HepG2 (cell line): ENCODE measurements around the gene PLSCR3. TPM values are rescaled to one million over a fixed set of nuclear protein-coding genes. Genes with fewer than 3 reads are reported as not detected.

Source experiments
- ATAC-seq: fragments of 200-7000 bp; cut with Tn5 transposase; 3 replicates; pipeline ENCODE4 v1.9.1; 2020; ENCODE audit warnings: mild to moderate bottlenecking, moderate library complexity
- BruUV-seq: library from RNA; stranded (reverse); fragments of 400-500 nt; replicated peaks from 2 replicates; lab custom pipeline; 2021; lab: Mats Ljungman, UMichigan
- CTCF ChIA-PET: fragments of 300-600 bp; formaldehyde crosslinking; extraction: SDS; loops from one replicate; lab custom pipeline; 2021; ENCODE audit warnings: low total read pairs, inconsistent platforms, low intra/inter-chr PET ratio; lab: Yijun Ruan, JAX
- POLR2A ChIA-PET: fragments of 350-600 bp; sonication (Branson Sonifier 250); formaldehyde crosslinking; loops from one replicate; lab custom pipeline; 2020; ENCODE audit warnings: antibody characterized with exemption, inconsistent platforms; lab: Yijun Ruan, JAX
- DNase-seq: peaks from one replicate; pipeline ENCODE4 v3.0.0-alpha.2; 2015; ENCODE audit warnings: low spot score
- FAIRE-seq: peaks from 3 replicates; lab custom pipeline; 2011; peaks lifted over from hg19 to GRCh38; lab: Jason Lieb, UNC
- H2AFZ ChIP-seq: one replicate; pipeline ENCODE4 v1.6.1; 2011; ENCODE audit warnings: low read length, inconsistent platforms
- H3K27ac ChIP-seq: fragments of 300-600 bp; 3 replicates; pipeline ENCODE4 v1.8.0; 2011; ENCODE audit warnings: mixed run types, mild to moderate bottlenecking, mixed read lengths, low read length, inconsistent platforms; ENCODE audit not compliant: insufficient read depth; ENCODE audit errors: extremely low read length
- H3K27me3 ChIP-seq, 2 experiments: fragments of 200-600 bp in 1 of 2; 2 replicates in 1 of 2; 3 replicates in 1 of 2; pipeline versions ENCODE4 v1.6.0 to v1.8.0; 2011; ENCODE audit warnings: low read length in 2 of 2, mild to moderate bottlenecking in 2 of 2, moderate library complexity in 2 of 2, inconsistent platforms in 1 of 2; ENCODE audit not compliant: insufficient read depth in 2 of 2, control insufficient read depth in 1 of 2
- H3K36me3 ChIP-seq, 2 experiments: fragments of 200-600 bp in 1 of 2; replicated peaks in 1 of 2; 2 replicates in 1 of 2; 3 replicates in 1 of 2; pipeline versions ENCODE4 v1.5.1 to v1.8.0; 2011; ENCODE audit warnings: low read length in 2 of 2, inconsistent platforms in 1 of 2; ENCODE audit not compliant: insufficient read depth in 2 of 2, control insufficient read depth in 1 of 2
- H3K4me1 ChIP-seq: 2 replicates; pipeline ENCODE4 v1.5.1; 2012; ENCODE audit warnings: low read length, inconsistent platforms; ENCODE audit not compliant: insufficient read depth
- H3K4me2 ChIP-seq: 2 replicates; pipeline ENCODE4 v1.6.0; 2011; ENCODE audit warnings: low read depth, low read length, inconsistent platforms
- H3K4me3 ChIP-seq, 3 experiments: fragments of 200-600 bp in 1 of 3; sonication (generic), shearing (Covaris generic) in 1 of 3; replicated peaks in 1 of 3; 2 replicates each; pipeline ENCODE4 v1.5.1; 2011 to 2016; ENCODE audit warnings: low read length in 3 of 3, inconsistent platforms in 2 of 3, low read depth in 2 of 3, mild to moderate bottlenecking in 2 of 3, control low read depth in 1 of 3, mixed read lengths in 1 of 3; ENCODE audit not compliant: insufficient read depth in 1 of 3
- H3K79me2 ChIP-seq: one replicate; pipeline ENCODE4 v1.6.1; 2011; ENCODE audit warnings: low read length, inconsistent platforms; ENCODE audit not compliant: insufficient read depth
- H3K9ac ChIP-seq: 2 replicates; pipeline ENCODE4 v1.6.0; 2011; ENCODE audit warnings: mild to moderate bottlenecking, low read depth, low read length, inconsistent platforms; ENCODE audit not compliant: insufficient read depth
- H3K9me3 ChIP-seq: 2 replicates; pipeline ENCODE4 v1.5.1; 2012; ENCODE audit warnings: mild to moderate bottlenecking, low read length
- H4K20me1 ChIP-seq: 2 replicates; pipeline ENCODE4 v1.6.0; 2011; ENCODE audit warnings: inconsistent platforms, mild to moderate bottlenecking, low read length, moderate library complexity; ENCODE audit not compliant: insufficient read depth
- ARNTL ChIP-seq: sonication (generic); formaldehyde crosslinking; IDR thresholded peaks from 2 replicates; pipeline ENCODE4 v1.4.0; 2020; ENCODE audit warnings: mild to moderate bottlenecking, missing genetic modification reagents
- CBX1 ChIP-seq: IDR thresholded peaks from one replicate; pipeline ENCODE4 v1.6.1; 2016; ENCODE audit warnings: antibody characterized with exemption, low read depth
- HMGA1 ChIP-seq: sonication (generic); formaldehyde crosslinking; conservative IDR thresholded peaks from 2 replicates; pipeline ENCODE4 v1.4.0; 2020; ENCODE audit warnings: missing genetic modification reagents
- JUN ChIP-seq: sonication (generic); formaldehyde crosslinking; IDR thresholded peaks from 2 replicates; pipeline ENCODE4 v1.4.0; 2020; ENCODE audit warnings: mild to moderate bottlenecking, missing genetic modification reagents
- NFE2L2 ChIP-seq: fragments of 150-350 bp; IDR thresholded peaks from 2 replicates; pipeline ENCODE4 v1.6.1; 2014; ENCODE audit warnings: low read length
- PHF8 ChIP-seq: sonication (generic); formaldehyde crosslinking; IDR thresholded peaks from 2 replicates; pipeline ENCODE4 v1.5.0; 2020; ENCODE audit warnings: missing genetic modification reagents
- SMC3 ChIP-seq: IDR thresholded peaks from 2 replicates; pipeline ENCODE4 v1.6.1; 2011; ENCODE audit warnings: low read length, improper control_type of control experiment
- SRSF4 ChIP-seq: fragments of 200-400 bp; formaldehyde crosslinking; IDR thresholded peaks from one replicate; pipeline ENCODE4 v1.6.1; 2018; ENCODE audit warnings: mild to moderate bottlenecking, low read depth, low read length, moderate library complexity; ENCODE audit not compliant: poor library complexity, severe bottlenecking
- ZFP1 ChIP-seq: IDR thresholded peaks from 2 replicates; pipeline ENCODE4 v1.6.1; 2016
- WGBS: methylation state at CpG from one replicate; pipeline ENCODE4 v1.1.6; 2017; ENCODE audit warnings: low lambda C conversion rate; 5-methylcytosine and 5-hydroxymethylcytosine counted together
- in situ Hi-C: cut with HindIII; loops from 2 replicates; pipeline ENCODE4 v1.10.0; 2017; ENCODE audit warnings: low pct_unique_long_range_greater_than_20kb; ENCODE audit not compliant: extremely low pct_ligation_motif_present
- intact Hi-C: fragments of 100-400 bp; cut with micrococcal nuclease; formaldehyde crosslinking; loops from one replicate; pipeline ENCODE4 v1.10.0; 2022; ENCODE audit not compliant: unreplicated experiment
- polyA plus RNA-seq, 8 experiments: library from polyadenylated mRNA; depleted of rRNA in 3 of 8; stranded (reverse) in 7 of 8; unstranded in 1 of 8; fragments of >200 nt; fragmentation: Illumina TruSeq in 4 of 8; extraction: Trizol in 4 of 8; gene quantifications; 2 replicates each; pipeline versions ENCODE4 v1.2.1 to v1.2.3, GENCODE V29; 2011 to 2016; ENCODE audit warnings: low read depth in 4 of 8, missing spikeins in 1 of 8, mixed read lengths in 1 of 8; ENCODE audit not compliant: insufficient read depth in 1 of 8
- total RNA-seq, 5 experiments: library from RNA; depleted of rRNA; stranded (reverse); fragments of >200 nt; fragmentation: Illumina TruSeq; extraction: Trizol; gene quantifications; 2 replicates each; pipeline ENCODE4 v1.2.3, GENCODE V29; 2016; ENCODE audit warnings: low read depth in 1 of 5
- TF ChIP-seq, protein P1 (sequence below): sonication (generic); formaldehyde crosslinking; IDR thresholded peaks from 2 replicates; pipeline ENCODE4 v1.4.0; 2020; ENCODE audit warnings: missing genetic modification reagents, borderline replicate concordance
- TF ChIP-seq, protein P2 (sequence below): IDR thresholded peaks from 2 replicates; pipeline ENCODE4 v1.6.1; 2016; ENCODE audit warnings: mild to moderate bottlenecking
- TF ChIP-seq, protein P3 (sequence below): sonication (generic); formaldehyde crosslinking; IDR thresholded peaks from 2 replicates; pipeline ENCODE4 v1.4.0; 2020; ENCODE audit warnings: missing genetic modification reagents

The PLSCR3 gene
- total and polyA plus RNA-seq, 2 of the 13 experiments (the other 11 are each of a cell fraction or from before 2014, with no cell fraction given) = 5.6 to 6.2 TPM

DNA sequence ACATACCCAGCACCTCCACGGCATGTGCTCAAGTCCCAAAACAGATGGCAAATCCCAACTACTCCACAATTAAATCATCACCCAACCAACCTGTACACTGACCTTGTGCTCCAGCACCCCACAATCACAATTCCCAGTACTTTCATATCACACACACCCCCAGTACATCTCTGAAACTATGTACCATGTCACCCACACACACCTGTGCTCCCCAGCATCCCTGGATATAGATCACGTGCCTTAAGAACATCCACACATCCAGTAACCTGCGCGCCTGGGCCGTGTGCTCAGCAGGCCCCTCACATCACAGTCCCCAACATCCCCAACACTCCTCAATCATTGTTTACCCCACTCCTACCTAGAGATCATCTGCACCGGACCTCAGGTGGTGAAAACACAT, 15.4 kb upstream of the PLSCR3 start:
- H3K9me3 ChIP-seq = no peaks in the 10 kb centered on the region
- DNase-seq (no peak), ATAC-seq (no peak), FAIRE-seq (no peak)
- WGBS = 85% methylated on average over 6 of the region's 6 CpGs
- H2AFZ ChIP-seq = no peak overlapping the region
- 0 out of 5 replicates have a peak, but pooled peaks cover 0 to 2% of the 10 kb centered on the region in 2 experiments for H3K36me3 ChIP-seq
- in situ Hi-C loops = no loop called here
- TF ChIP-seq HMGA1 (CRISPR knock-in tag) (no peak), ZFP1 (CRISPR knock-in tag) (no peak), NFE2L2 (no peak), ARNTL (CRISPR knock-in tag) (no peak), PHF8 (no peak), JUN (CRISPR knock-in tag) (no peak), SRSF4 (no peak), SMC3 (no peak), CBX1 (no peak)
- TF ChIP-seq, protein P1, sequence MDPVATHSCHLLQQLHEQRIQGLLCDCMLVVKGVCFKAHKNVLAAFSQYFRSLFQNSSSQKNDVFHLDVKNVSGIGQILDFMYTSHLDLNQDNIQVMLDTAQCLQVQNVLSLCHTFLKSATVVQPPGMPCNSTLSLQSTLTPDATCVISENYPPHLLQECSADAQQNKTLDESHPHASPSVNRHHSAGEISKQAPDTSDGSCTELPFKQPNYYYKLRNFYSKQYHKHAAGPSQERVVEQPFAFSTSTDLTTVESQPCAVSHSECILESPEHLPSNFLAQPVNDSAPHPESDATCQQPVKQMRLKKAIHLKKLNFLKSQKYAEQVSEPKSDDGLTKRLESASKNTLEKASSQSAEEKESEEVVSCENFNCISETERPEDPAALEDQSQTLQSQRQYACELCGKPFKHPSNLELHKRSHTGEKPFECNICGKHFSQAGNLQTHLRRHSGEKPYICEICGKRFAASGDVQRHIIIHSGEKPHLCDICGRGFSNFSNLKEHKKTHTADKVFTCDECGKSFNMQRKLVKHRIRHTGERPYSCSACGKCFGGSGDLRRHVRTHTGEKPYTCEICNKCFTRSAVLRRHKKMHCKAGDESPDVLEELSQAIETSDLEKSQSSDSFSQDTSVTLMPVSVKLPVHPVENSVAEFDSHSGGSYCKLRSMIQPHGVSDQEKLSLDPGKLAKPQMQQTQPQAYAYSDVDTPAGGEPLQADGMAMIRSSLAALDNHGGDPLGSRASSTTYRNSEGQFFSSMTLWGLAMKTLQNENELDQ = no peak
- TF ChIP-seq, protein P2, sequence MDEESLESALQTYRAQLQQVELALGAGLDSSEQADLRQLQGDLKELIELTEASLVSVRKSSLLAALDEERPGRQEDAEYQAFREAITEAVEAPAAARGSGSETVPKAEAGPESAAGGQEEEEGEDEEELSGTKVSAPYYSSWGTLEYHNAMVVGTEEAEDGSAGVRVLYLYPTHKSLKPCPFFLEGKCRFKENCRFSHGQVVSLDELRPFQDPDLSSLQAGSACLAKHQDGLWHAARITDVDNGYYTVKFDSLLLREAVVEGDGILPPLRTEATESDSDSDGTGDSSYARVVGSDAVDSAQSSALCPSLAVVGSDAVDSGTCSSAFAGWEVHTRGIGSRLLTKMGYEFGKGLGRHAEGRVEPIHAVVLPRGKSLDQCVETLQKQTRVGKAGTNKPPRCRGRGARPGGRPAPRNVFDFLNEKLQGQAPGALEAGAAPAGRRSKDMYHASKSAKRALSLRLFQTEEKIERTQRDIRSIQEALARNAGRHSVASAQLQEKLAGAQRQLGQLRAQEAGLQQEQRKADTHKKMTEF = no peak
- TF ChIP-seq, protein P3, sequence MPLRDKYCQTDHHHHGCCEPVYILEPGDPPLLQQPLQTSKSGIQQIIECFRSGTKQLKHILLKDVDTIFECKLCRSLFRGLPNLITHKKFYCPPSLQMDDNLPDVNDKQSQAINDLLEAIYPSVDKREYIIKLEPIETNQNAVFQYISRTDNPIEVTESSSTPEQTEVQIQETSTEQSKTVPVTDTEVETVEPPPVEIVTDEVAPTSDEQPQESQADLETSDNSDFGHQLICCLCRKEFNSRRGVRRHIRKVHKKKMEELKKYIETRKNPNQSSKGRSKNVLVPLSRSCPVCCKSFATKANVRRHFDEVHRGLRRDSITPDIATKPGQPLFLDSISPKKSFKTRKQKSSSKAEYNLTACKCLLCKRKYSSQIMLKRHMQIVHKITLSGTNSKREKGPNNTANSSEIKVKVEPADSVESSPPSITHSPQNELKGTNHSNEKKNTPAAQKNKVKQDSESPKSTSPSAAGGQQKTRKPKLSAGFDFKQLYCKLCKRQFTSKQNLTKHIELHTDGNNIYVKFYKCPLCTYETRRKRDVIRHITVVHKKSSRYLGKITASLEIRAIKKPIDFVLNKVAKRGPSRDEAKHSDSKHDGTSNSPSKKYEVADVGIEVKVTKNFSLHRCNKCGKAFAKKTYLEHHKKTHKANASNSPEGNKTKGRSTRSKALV (CRISPR knock-in tag) = no peak
- no peak overlapping the region for H3K9ac ChIP-seq
- H3K27ac ChIP-seq = no peak overlapping the region
- intact Hi-C loops = no loop called here
- CTCF ChIA-PET = no interaction called here
- H3K79me2 ChIP-seq = no peaks in the 10 kb centered on the region
- H3K4me3 ChIP-seq = no peak overlapping the region
- no peaks in the 10 kb centered on the region for H4K20me1 ChIP-seq
- H3K4me1 ChIP-seq = peaks cover 10% of the 10 kb centered on the region
- H3K27me3 ChIP-seq = no peaks in the 10 kb centered on the region
- POLR2A ChIA-PET = no interaction called here
- no peak overlapping the region for H3K4me2 ChIP-seq
- no TSS peak for BruUV-seq
